GM18907 (cell line): ENCODE data around the gene SOX18.

Source experiments
- ATAC-seq: cut with Tn5 transposase; IDR thresholded peaks from one replicate; pipeline ENCODE4 v1.9.1; 2021; ENCODE audit warnings: mild to moderate bottlenecking, moderate library complexity; ENCODE audit not compliant: unreplicated experiment

The SOX18 gene

GRCh38 chr20:64039293-64040160 lies 9.9 kb downstream of the SOX18 start:
- ATAC-seq: no peak

GRCh38 chr20:64038565-64039292 lies 10.7 kb downstream of the SOX18 start:
- ATAC-seq: peak; percentile 63

- peak; percentile 21 for ATAC-seq
These were observed 11.2 kb downstream of the SOX18 start for GRCh38 chr20:64038224-64038564.

- ATAC-seq: no peak
These were observed 11.8 kb downstream of the SOX18 start for GRCh38 chr20:64037498-64038213.

- no peak for ATAC-seq
These were observed 12.3 kb downstream of the SOX18 start for GRCh38 chr20:64037199-64037497.

- ATAC-seq: no peak
These were observed 12.9 kb downstream of the SOX18 start for GRCh38 chr20:64036346-64037198.

GRCh38 chr20:64035933-64036345 lies 13.5 kb downstream of the SOX18 start, which contains the start of gene C20orf204:
Gene C20orf204 (plus strand): TSS chr20:64036182. CDS start chr20:64036324, 142 bp downstream.
- ATAC-seq: no peak

- no peak for ATAC-seq
These were observed 14.1 kb downstream of the SOX18 start for GRCh38 chr20:64035066-64035932.

GRCh38 chr20:64033981-64034493 lies 15.4 kb downstream of the SOX18 start:
- no peak for ATAC-seq

GRCh38 chr20:64032706-64033624 lies 16.5 kb downstream of the SOX18 start:
- no peak for ATAC-seq

GRCh38 chr20:64031822-64032314 lies 17.6 kb downstream of the SOX18 start:
- no peak for ATAC-seq

- no peak for ATAC-seq
These were observed 18.9 kb downstream of the SOX18 start for GRCh38 chr20:64030371-64031134.

GRCh38 chr20:64029293-64030117 lies 19.9 kb downstream of the SOX18 start:
- no peak for ATAC-seq

- ATAC-seq: no peak
These were observed 21.3 kb downstream of the SOX18 start for GRCh38 chr20:64027981-64028685.

- no peak for ATAC-seq
These were observed 23.5 kb downstream of the SOX18 start for GRCh38 chr20:64025826-64026412.
